GM18507 (cell line): Measurements from ENCODE around the gene NFASC.

ENCODE experiments used
- DNase-seq: peaks from one replicate; pipeline ENCODE4 v3.0.0; 2011; ENCODE audit warnings: low read depth; ENCODE audit not compliant: insufficient read length; ENCODE audit errors: extremely low spot score
- FAIRE-seq: peaks from 2 replicates; lab custom pipeline; 2011; peaks lifted over from hg19 to GRCh38; lab: Jason Lieb, UNC

The NFASC gene

DNA sequence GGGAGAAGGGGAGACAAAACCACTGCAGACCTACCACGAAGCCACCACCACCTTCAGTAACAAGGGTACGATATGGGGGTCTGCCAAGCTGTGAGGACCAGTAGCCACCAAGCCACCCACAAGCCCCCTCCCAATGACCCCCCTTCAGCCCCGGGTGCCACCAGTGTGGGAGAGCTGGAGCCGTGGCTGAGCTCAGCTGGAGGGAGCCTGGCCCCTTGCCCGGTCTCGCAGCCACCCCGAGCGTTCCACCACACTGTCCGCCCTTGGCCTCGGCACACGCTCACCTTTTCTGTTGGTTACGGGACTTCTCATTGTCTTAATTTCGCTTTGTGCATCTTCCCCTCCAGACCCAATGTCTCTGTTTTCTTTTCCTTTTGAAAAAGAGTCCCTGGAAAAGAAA is 145.9 kb downstream of the NFASC start:
- no peak for DNase-seq
- FAIRE-seq, result no peak

- DNase-seq (no peak), FAIRE-seq (no peak)
Measured at GRCh38 chr1:205017001-205017400, 146.3 kb downstream of the NFASC start.

- FAIRE-seq, result no peak
- DNase-seq, result no peak
Measured at GRCh38 chr1:205017766-205018165, 147.1 kb downstream of the NFASC start.

DNA sequence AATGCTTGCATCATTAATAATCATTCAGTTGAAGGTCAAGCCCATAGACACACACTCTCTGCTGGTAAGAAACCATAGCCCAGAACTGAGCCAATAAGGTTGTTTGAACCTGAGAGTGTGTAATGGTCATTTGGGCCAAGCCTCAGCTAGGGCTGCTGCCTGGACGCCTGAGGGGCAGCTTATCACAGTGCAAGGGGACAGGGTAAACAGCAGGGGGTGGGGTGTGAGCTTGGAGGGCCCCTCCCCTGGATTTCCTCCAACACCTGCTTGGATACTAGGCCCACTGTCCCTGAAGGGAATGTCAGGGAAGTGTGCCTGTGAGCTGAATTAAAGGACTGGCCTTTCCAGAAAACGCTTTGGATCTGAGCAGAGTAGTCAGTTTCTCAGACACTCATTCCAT is 147.7 kb downstream of the NFASC start:
- DNase-seq (no peak), FAIRE-seq (no peak)

GRCh38 chr1:205020466-205020865 is 149.8 kb downstream of the NFASC start:
- DNase-seq (no peak), FAIRE-seq (no peak)

DNA sequence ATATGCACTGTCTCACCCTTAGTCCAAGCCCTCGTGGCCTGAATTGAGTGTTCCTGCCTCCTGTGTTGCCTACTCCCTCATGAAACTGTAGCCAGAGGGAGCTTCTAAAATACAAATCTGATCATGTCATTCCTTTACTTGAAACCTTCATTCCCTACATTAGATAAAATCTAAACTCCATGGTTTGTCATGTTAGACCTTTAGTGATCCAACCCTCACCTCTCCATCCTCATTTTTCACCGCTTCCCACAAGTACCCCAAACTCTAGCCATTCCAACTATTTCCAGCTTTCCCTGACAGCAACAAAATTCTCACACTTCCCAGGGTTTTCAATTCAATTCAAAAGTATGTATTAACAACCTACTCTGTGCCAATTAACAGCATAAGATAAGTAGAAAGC is 154.0 kb downstream of the NFASC start:
- no peak for FAIRE-seq

DNA sequence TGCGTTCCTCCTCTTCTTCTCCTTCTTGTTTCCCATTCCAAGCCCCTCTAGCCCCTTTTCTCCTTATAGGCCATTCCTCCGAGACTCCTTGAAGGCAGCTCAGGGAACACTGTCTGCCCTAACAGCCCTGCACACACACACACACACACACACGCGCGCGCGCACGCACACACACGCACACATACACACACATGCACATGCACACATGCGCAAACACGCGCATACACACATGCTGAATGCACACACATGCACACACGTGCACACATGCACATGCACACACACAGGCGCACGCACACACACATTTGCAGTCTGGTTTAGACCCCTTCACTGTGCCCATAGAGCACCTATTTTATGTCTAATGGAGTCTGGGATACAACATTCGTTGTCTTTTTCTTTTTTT is 154.6 kb downstream of the NFASC start:
- FAIRE-seq (no peak), DNase-seq (no peak)

More for the DNA sequence above, 154.0 kb downstream of the NFASC start:
- no peak for DNase-seq

DNA sequence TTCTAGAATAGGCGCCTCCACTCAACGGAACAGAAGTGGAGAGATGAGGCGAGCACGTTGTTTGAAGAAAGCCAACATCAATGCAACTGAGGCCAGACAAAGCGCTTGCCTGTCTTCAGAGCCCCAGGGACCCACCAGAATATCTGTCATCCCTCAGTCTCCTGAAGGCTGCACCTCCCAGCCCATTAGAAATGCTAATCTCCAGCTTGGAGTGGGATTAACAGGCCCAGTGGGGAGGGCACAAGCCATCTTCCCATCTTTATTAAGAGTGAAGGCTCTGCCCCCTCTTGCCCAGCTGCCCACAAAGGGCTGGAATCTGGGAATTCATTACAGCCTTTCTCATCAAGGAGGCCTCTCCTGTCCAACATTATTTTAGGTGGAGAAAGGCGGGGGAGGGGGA is 155.5 kb downstream of the NFASC start:
- no peak for FAIRE-seq
- no peak for DNase-seq

DNA sequence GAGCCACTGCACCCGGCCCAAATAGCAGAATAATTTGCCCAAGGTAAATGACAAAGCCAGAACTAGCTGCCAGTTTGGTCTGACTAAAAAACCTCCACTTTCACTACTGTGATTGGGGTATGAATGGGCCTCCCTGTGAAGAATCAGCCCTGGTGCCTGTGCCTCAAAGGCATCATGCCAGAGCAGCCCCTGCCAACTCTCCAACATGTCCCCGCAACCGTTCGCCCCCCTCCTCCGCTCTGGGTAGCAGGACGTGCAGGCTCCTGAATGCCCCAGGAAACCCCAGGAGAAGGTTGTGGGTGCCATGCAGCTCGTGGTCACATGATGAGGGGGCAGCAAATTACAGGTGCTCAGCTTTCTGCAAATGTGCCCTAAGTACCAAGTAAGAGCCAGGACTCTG is 157.7 kb downstream of the NFASC start:
- FAIRE-seq (no peak), DNase-seq (no peak)

DNA sequence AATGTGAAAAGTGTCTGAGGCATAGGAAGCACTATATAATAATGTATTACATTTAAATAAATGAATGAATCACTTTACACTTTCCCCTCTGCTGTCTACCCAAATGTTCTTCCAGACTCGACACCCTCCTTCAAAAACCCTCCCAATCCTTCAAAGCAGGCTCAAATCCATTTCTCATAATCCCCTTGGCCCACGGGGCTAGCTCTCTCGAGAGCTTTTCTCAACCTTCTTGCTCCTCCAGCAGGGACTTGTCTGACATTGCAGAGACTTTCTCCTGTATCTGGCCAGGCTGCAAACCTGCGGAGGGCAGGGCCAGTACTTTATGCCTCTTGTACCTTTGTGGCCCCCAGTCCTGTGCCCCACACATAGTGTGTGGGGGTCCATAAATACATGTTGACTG is 158.3 kb downstream of the NFASC start:
- DNase-seq (no peak), FAIRE-seq (no peak)

DNA sequence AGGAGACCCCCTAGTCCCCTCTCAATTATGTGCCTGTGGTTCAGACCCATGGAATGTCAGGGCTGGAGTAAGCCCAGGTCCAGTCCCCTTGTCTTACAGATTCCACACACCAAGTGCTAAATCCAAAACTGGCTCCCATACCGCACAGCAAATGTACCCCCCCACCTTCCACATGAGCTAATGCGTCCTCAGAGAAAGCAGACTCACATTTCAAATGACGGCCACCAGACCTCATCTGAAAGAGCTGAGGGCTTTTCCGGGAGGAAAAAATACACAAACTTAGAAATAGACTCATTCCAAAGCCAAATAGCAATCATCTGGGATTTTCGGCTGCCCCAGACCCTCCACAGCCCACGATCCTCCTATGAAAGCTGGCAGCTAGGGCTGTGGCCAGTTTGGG is 159.6 kb downstream of the NFASC start:
- DNase-seq (no peak), FAIRE-seq (no peak)

DNA sequence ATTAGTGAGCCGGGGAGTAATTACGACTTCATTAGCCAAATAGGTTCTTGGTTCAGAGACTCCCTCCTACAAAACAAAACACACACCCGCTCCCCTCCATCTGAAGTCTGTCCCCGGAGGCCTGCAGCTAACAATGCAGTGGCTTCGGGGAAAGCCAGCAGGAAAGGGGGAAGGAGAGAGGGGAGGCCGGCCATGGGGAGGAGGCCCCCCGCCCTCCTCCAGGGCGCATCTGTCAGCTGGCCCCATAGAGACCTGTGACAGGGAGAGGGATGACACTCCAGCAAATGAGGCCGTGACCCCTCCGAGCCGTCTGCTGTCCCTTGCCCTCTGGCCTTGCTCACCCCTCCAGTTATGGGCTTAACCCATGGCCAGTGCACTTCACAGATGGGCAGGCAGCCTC is 160.2 kb downstream of the NFASC start:
- DNase-seq (no peak), FAIRE-seq (no peak)

- no peak for FAIRE-seq
- DNase-seq, result no peak
Measured at GRCh38 chr1:205032508-205032907, 161.8 kb downstream of the NFASC start.

DNA sequence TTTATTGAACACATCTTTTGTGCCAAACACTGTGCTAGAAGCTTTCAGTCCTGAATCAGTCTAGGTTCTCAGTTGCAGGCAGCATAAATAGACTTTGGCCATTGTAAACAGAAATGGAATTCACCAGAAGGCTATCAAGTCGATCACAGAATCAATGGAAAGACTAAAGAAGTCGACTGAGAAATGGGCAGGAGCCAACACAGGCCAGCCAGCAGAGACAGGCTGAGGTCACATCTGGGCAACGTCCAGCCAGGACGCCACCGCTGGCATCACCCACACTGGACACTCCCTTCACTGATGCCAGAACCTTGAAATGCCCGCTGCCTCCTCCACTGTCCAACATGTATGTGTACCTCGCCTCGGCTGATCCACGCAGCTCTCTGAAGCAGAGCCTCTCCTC is 166.9 kb downstream of the NFASC start:
- DNase-seq, result no peak
- FAIRE-seq, result no peak

DNA sequence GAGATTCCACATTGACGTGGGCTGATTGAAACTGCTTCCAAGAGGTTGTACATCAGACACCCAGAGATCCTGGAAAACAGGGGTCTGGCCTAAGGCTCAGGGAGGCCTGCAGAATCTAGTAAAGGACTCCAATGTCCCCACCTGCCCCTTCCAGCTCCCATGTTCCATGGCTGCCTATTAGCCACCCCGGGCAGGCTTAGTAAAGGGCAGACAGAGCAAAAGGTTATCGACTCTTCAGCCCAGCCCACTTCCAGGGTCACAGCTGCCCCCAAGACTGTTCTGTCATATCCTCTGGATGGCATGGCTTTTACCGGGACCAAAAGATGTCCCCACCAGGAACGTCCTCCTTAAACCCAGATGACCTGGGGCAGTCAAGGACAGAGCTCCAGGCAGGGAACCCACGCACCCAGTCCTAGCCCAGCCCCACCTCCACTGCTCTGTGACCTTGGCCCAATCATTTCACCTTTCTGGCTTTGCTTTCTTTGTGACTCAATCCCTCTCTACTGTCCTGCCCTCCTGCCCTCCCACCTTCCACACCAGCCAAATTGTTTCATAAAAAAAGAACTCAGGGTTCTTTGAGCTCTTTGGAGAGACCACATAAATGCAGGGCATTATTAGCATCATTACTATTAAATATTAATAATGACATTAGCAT is 167.6 kb downstream of the NFASC start:
- no peak for DNase-seq
- FAIRE-seq, result no peak

DNA sequence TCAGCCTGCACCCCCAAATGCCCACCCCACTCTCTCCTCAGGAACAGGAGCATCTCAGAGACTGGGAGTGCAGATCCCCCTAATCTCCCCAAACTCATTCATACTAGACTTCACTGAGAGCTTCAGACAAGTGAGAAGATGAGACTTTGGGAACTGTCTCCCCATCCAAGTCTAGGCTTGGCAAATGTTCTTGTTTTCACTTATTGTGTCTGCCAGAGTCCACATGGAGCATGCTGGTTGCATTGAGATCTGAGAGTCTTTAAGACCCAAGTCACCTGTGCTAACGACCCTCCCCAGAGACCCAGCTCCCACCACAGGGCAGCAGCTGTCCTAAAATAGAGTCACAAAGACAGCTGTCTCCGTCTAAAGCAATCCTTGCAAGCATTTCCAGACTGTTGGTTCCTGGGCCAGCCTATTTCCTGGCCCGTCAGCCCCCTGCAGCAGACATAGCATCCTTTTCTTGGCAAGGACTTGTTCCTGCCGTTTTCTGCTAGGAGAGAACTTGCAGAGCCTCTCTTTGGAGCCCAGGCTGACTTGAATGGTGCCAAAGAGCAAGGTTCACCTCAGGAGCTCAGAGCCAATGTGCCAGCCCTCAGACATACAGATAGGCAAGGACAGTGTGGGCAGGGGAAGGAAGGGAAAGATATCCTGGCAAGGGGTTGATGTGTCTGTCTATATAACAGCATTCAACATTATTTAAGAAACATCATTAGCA is 170.5 kb downstream of the NFASC start:
- DNase-seq, result no peak
- no peak for FAIRE-seq

- DNase-seq, result no peak
- FAIRE-seq, result no peak
Measured at GRCh38 chr1:205041998-205042910, 171.6 kb downstream of the NFASC start.

DNA sequence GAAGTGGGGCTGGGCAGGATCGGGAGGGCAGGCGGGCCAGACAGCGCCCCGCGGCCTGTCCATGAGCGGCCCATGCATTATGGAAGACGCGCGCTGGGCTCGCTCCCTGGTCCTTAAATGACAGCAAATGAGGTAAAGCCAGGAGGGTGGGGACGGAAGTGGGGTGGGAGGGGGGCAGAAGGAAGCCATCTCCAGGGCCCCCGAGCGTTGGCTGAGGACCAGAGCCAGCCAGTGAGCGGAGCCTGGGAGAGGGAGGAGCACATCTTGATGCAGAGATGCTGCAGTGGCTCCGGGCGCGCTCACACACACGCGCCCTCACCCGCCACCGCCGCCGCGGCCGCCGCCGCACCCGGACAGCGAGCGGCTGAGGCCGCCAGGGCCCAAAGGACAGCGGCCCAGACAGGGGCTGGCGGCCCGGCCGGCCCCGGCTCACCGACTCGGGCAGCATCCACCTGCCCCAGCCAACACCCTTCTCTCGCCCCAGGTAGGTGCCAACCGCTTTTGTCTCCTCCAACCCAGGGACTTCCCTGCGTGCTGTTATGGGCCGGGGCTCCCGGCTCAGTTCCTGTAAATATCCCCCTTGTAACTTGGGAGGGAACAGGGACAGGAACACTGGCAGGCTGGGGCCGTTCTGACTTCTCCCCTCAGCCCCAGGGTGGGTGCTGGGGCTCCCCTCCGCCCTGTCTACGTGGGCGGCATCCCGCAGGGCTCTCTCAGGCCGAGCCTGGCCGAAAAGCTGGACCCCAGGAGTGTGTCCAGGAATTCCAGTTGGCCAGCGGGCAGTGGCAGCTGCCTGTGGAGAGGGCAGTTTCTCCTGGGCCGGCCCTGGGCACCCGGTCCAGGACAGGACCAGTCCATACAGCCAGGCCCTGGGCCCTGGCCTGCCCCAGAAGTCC is 172.5 kb downstream of the NFASC start, which contains the start of gene CNTN2:
Gene CNTN2 (plus strand): TSS at position 302 of the 896 bp plus-strand sequence. CDS start 9,974 bp downstream, outside the sequence.
- FAIRE-seq, result no peak
- DNase-seq, result no peak

- no peak for DNase-seq
Measured at GRCh38 chr1:205043866-205044265, 173.2 kb downstream of the NFASC start.

More at GRCh38 chr1:205043866-205044265, 173.2 kb downstream of the NFASC start:
- no peak for FAIRE-seq
